ENCODE data around the gene IFNGR2.
"Not testable (repeated sequence)": the region's sequence is repeated elsewhere in the genome, so short reads cannot be mapped to it uniquely, and the experiment has no call there.

IFNGR2 gene

DNA sequence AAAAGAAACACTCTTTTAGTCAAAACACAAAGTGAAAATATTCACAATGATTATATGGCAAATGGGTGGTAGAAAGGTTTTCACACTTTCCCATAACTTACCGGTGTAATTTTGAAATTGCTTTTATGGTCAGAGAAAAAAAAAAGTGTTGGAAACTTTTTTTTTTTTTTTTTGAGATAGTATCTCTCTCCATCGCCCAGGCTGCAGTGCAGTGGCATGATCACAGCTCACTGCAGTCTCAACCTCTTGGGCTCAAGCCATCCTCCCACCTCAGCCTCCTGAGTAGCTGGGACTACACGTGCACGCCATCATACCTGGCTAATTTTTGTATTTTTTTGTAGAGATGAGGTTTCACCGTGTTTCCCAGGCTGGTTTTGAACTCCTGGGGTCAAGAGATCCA is 3.3 kb downstream of the IFNGR2 start:
- DNase-seq: peak; percentile 37

GRCh38 chr21:33411949-33412430 is 8.8 kb downstream of the IFNGR2 start:
- DNase-seq: no peak

DNA sequence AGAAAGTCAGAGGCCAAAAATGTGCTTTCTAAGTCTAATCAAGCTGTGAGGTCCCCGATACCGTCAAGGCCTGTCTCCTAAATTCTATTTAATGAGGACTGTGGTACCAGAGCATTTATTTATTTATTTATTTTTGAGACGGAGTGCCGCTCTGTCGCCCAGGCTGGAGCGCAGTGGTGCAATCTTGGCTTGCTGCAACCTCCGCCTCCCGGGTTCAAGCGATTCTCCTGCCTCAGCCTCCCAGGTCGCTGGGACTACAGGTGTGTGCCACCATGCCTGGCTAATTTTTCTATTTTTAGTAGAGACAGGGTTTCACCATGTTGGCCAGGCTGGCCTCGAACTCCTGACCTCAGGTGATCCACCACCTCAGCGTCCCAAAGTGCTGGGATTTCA is 9.2 kb downstream of the IFNGR2 start:
- DNase-seq: not testable (repeated sequence)

- DNase-seq: no peak
Measured at GRCh38 chr21:33412832-33413519, 9.8 kb downstream of the IFNGR2 start.

GRCh38 chr21:33414068-33414467 is 10.9 kb downstream of the IFNGR2 start:
- DNase-seq: no peak

DNA sequence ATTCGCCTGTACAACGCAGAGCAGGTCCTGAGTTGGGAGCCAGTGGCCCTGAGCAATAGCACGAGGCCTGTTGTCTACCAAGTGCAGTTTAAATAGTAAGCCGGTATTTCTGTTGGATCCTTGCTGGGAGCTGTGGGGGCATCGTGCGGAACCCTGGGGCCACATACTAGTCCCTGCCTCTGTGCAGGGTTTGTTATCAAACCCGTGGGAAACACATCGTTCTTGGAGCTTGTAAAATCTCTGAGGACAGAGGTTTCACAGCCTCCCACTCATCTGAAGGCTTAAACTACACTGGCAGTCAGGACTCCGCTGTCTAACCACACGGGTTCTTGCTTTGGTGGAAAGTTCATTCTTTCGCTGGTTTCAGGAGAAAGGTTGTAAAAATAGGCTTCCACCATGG is 11.7 kb downstream of the IFNGR2 start:
- no peak for DNase-seq

GRCh38 chr21:33418691-33419090 is 15.5 kb downstream of the IFNGR2 start:
- no peak for DNase-seq

- DNase-seq: no peak
Measured at GRCh38 chr21:33419538-33420123, 16.4 kb downstream of the IFNGR2 start.

GRCh38 chr21:33421713-33422393 is 18.6 kb downstream of the IFNGR2 start:
- DNase-seq: no peak

- DNase-seq: no peak
Measured at GRCh38 chr21:33424214-33424613, 21.0 kb downstream of the IFNGR2 start.

GRCh38 chr21:33425825-33426224 is 22.6 kb downstream of the IFNGR2 start:
- DNase-seq: no peak

GRCh38 chr21:33427051-33427450 is 23.8 kb downstream of the IFNGR2 start:
- no peak for DNase-seq

DNA sequence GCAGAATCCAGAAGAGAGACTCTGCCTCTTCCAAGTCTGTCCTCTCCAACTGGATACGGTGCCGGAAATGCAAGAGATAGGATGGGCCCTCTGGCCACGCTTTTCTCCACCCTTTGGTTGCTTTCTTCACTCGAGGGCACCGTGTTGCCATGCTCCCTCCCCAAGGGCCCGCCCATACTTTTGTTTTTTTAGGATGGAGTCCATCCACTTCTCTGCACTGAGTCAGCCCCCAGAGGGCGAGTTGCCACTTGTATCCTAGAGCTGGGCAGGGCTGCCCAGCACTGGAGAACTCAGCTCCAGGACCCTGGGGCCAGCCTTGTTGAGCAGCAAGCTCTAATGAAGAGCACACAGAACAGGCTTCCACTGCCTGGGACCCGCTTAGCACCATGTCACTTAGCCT is 25.5 kb downstream of the IFNGR2 start:
- DNase-seq: no peak

DNA sequence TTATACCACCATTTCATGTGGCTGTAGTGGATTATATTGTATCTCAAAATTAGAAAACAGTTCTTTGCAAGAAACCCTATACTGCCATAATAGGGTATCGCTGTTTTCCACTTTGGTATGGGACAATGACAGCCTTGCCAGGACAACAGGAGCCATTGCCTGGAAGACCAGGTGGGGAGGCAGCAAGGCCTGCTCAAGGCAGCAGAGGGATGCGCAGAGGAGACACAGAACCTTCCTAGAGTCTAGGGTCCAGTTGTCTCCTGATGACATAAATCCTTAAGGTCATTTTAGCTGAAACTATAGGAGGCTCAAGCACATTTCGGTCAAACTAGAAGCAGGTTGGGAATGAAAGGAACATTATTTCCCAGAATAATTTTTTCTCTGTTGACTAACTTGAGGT is 27.6 kb downstream of the IFNGR2 start:
- DNase-seq: no peak

GRCh38 chr21:33432496-33432895 is 29.3 kb downstream of the IFNGR2 start:
- no peak for DNase-seq

DNA sequence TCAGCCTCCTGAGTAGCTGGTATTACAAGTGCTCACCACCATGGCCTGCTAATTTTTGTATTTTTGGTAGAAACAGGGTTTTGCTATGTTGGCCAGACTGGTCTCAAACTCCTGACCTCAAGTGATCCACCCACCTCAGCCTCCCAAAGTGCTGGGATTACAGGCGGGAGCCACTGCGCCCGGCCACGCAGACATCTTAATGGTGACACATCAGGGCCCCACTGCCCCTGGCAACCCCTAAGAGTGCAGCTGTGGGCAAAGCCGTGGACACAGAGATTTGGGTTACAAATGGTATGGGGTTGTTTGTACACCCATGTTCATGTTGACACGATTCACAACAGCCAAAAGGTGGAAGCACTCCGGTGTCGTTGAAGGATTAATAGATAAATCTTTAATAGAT is 29.8 kb downstream of the IFNGR2 start:
- no peak for DNase-seq

DNA sequence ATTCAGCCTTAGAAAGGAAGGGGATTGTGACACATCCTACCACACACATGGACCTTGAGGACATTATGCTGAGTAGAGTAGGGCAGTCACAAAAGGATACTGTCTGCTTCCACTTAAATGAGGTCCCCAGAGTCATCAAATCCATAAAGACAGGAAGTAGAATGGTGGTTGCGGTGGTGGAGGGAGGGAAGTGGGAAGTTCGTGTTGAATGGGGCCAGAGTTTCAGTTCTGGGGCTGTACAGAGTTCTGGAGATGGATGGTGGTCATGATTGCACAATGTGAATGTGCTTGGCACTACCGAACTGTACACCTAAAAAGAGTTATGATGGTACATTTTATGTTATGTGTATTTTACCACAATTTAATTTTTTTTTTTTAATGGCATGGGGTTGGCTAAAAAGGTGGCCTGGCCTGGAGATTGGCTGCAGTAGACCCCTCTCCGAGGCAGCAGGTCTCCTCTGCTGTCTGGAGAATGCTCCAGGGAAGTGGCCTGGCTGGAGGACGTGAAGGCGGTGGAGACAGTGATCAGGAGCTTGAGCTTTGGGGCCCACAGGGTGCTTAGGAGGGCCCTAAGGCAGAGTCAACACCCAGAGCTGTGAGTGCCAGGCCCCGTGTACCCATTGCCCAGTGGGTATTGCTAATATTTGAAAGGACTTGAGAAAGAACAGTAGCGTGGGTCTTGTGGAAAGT is 30.4 kb downstream of the IFNGR2 start:
- no peak for DNase-seq

- peak; percentile 67 for DNase-seq
Measured at GRCh38 chr21:33434770-33435360, 31.7 kb downstream of the IFNGR2 start.

DNA sequence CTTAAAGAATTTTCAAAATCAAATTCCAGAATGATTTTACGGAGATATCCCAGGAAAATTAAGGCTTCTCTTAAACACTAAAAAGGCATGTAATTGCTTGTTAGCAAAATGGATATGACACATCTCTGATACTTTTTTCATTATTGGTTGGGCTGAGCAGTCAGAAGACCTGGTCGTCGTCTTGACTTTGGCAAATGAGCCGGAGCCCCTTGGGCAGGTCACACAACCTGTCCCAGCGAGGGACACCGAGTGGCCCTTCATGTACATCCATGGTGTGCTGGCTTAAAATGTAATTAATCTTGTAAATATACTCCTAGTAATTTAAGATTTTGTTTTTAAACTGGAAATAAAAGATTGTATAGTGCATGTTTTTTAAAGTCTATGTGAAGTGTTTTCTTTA is 33.9 kb downstream of the IFNGR2 start:
- no peak for DNase-seq

GRCh38 chr21:33441489-33442477 is 38.6 kb downstream of the IFNGR2 start:
- no peak for DNase-seq

- DNase-seq: no peak
Measured at GRCh38 chr21:33443194-33443593, 40.0 kb downstream of the IFNGR2 start.

GRCh38 chr21:33444499-33444898 is 41.3 kb downstream of the IFNGR2 start:
- no peak for DNase-seq

Data from GF-D8 (cell line).